Esophagus squamous epithelium (tissue), 5 donors: ENCODE results near the gene SYT9. TPM values are rescaled to one million over a fixed set of nuclear protein-coding genes. Genes with fewer than 3 reads are reported as not detected.

ENCODE experiments used
- DNase-seq: peaks from one replicate; lab custom pipeline; 2025; lab: John Stamatoyannopoulos, UW
- H3K27ac ChIP-seq, 4 donors: fragments of 200-600 bp; sonication (generic); one replicate each; pipeline ENCODE4 v1.5.1; 2016 to 2019; ENCODE audit warnings: mild to moderate bottlenecking in 1 of 4
- H3K27me3 ChIP-seq, 4 donors: fragments of 200-600 bp; sonication (generic); 1 replicate in 3 of 4; 2 replicates in 1 of 4; pipeline versions ENCODE4 v1.5.1 to v1.6.0; 2017 to 2021; ENCODE audit warnings: antibody characterized with exemption in 1 of 4
- H3K36me3 ChIP-seq, 3 donors: fragments of 200-600 bp; sonication (generic); one replicate each; pipeline ENCODE4 v1.5.1; 2016 to 2019
- H3K4me1 ChIP-seq, 3 donors: fragments of 200-600 bp; sonication (generic); one replicate each; pipeline ENCODE4 v1.5.1; 2017 to 2019
- H3K4me3 ChIP-seq, 4 donors: fragments of 200-600 bp; sonication (generic); 1 replicate in 3 of 4; 2 replicates in 1 of 4; pipeline ENCODE4 v1.5.1; 2016 to 2019; ENCODE audit warnings: mild to moderate bottlenecking in 2 of 4, moderate library complexity in 1 of 4
- H3K9me3 ChIP-seq, 3 donors: fragments of 200-600 bp; sonication (generic); one replicate each; pipeline ENCODE4 v1.5.1; 2016 to 2019
- POLR2A ChIP-seq, 4 donors: fragments of 450-650 bp; IDR thresholded peaks; one replicate each; pipeline ENCODE4 v1.6.1; 2017; ENCODE audit warnings: antibody characterized with exemption in 4 of 4, mild to moderate bottlenecking in 4 of 4, moderate library complexity in 3 of 4
- WGBS, 2 donors: methylation state at CpG; one replicate each; pipeline ENCODE4 v1.1.5; 2018; 5-methylcytosine and 5-hydroxymethylcytosine counted together
- intact Hi-C: fragments of 100-400 bp; cut with DNase I; formaldehyde crosslinking; loops from one replicate; pipeline ENCODE4 v1.15.0; 2022
- total RNA-seq, 4 donors: library from RNA; depleted of rRNA; stranded (reverse); fragments of >200 nt; gene quantifications; one replicate each; pipeline ENCODE4 v1.1.0, GENCODE V29; 2016
- TF ChIP-seq, protein P1 (sequence below), 6 experiments: fragments of 450-650 bp in 4 of 6; fragments of 200-600 bp in 2 of 6; sonication (generic) in 2 of 6; IDR thresholded peaks; one replicate each; pipeline ENCODE4 v1.5.1; 2016 to 2019; ENCODE audit warnings: antibody characterized with exemption in 6 of 6, mild to moderate bottlenecking in 4 of 6, moderate library complexity in 4 of 6
- donor health status: DM: yes; HTN: yes; CAD: no.

Gene SYT9
- total RNA-seq, 4 donors from 2014 or later = 0.19 TPM; not detected in 3

GRCh38 chr11:7257724-7258123, 6.0 kb downstream of the SYT9 start:
- Histone ChIP-seq H3K4me3 (no peak overlapping the region), H3K9me3 (no peaks in the 10 kb centered on the region), H3K27me3 (peaks cover 0 to 25% (median 3%) of the 10 kb centered on the region in 4 donors), H3K36me3 (no peaks in the 10 kb centered on the region), H3K27ac (no peak overlapping the region), H3K4me1 (peaks cover 0 to 3% (median 2%) of the 10 kb centered on the region in 3 donors)
- intact Hi-C loops = no loop called here
- no peak for DNase-seq
- 78 to 82% methylated on average over 2 of the region's 2 CpGs for WGBS, 2 donors
- TF ChIP-seq, protein P1, sequence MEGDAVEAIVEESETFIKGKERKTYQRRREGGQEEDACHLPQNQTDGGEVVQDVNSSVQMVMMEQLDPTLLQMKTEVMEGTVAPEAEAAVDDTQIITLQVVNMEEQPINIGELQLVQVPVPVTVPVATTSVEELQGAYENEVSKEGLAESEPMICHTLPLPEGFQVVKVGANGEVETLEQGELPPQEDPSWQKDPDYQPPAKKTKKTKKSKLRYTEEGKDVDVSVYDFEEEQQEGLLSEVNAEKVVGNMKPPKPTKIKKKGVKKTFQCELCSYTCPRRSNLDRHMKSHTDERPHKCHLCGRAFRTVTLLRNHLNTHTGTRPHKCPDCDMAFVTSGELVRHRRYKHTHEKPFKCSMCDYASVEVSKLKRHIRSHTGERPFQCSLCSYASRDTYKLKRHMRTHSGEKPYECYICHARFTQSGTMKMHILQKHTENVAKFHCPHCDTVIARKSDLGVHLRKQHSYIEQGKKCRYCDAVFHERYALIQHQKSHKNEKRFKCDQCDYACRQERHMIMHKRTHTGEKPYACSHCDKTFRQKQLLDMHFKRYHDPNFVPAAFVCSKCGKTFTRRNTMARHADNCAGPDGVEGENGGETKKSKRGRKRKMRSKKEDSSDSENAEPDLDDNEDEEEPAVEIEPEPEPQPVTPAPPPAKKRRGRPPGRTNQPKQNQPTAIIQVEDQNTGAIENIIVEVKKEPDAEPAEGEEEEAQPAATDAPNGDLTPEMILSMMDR (IDR thresholded peaks at IDR 0.05) = no peak
- TF ChIP-seq POLR2A (IDR thresholded peaks at IDR 0.05) = no peak

GRCh38 chr11:7261578-7261977, 9.9 kb downstream of the SYT9 start:
- WGBS, 2 donors = 81% methylated on average over 5 of the region's 5 CpGs

DNA sequence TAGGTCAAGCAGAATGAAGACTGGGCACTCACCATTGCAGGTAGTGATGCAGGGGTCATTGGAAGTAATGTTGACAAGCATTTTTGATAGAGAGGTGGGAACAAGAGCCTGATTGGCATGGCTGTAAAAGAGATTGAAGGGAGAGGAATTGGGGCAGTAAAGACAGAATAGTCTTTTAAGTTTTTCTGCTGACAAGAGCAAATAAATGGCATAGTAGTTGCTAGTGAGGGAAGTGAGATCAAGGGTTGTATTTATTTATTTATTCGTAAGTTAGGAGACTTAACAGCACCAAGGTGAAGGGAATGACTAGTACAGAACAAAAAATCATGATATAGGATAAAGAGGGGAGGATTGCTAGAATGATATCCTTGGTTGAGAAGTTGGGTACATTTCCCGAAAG, 11.0 kb downstream of the SYT9 start:
- no peak for TF ChIP-seq POLR2A (IDR thresholded peaks at IDR 0.05)
- TF ChIP-seq, protein P1 (IDR thresholded peaks at IDR 0.05) = no peak
- intact Hi-C loops = no loop called here
- no peak overlapping the region for H3K4me3 ChIP-seq
- peaks cover 0 to 4% (median 0%) of the 10 kb centered on the region in 4 donors for H3K27me3 ChIP-seq
- DNase-seq = no peak
- H3K36me3 ChIP-seq = no peaks in the 10 kb centered on the region
- H3K27ac ChIP-seq = no peak overlapping the region
- no peaks in the 10 kb centered on the region for H3K9me3 ChIP-seq
- H3K4me1 ChIP-seq = no peaks in the 10 kb centered on the region
- WGBS, 2 donors = 28 to 60% methylated on average over 2 of the region's 2 CpGs

More at GRCh38 chr11:7261578-7261977, 9.9 kb downstream of the SYT9 start:
- H3K4me1 ChIP-seq = no peaks in the 10 kb centered on the region
- H3K27me3 ChIP-seq = peaks cover 0 to 4% (median 0%) of the 10 kb centered on the region in 4 donors
- H3K9me3 ChIP-seq = no peaks in the 10 kb centered on the region
- H3K36me3 ChIP-seq = no peaks in the 10 kb centered on the region
- intact Hi-C loops = no loop called here
- no peak overlapping the region for H3K27ac ChIP-seq
- no peak for DNase-seq
- H3K4me3 ChIP-seq = no peak overlapping the region
- TF ChIP-seq, protein P1 (IDR thresholded peaks at IDR 0.05) = no peak
- no peak for TF ChIP-seq POLR2A (IDR thresholded peaks at IDR 0.05)

DNA sequence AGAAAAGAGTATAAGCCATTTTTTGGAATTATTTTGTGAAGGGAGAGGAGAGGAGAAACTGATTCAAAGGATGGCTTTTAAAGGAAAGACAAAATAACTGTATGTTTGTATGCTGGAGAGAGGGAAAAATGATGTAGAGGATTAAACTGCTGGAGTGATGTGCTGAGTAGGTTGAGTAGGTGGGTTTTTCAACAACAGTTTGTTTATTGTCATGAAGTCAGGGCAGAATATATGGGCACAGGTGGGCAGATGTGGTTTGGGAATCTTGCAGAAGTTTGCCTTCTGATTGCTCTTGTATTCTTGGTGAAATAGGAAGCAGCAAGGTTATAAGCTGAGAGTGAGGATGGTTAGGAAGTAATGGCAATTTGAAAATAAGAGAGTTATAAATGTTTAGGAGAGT, 12.1 kb downstream of the SYT9 start:
- Histone ChIP-seq H3K4me1 (no peaks in the 10 kb centered on the region), H3K27me3 (peaks cover 0 to 4% (median 0%) of the 10 kb centered on the region in 4 donors), H3K9me3 (no peaks in the 10 kb centered on the region)

GRCh38 chr11:7268758-7269157, 17.1 kb downstream of the SYT9 start:
- no peak for DNase-seq
- intact Hi-C loops = no loop called here
- Histone ChIP-seq H3K36me3 (no peaks in the 10 kb centered on the region), H3K27ac (no peak overlapping the region), H3K9me3 (no peaks in the 10 kb centered on the region), H3K4me1 (no peaks in the 10 kb centered on the region), H3K27me3 (no peaks in the 10 kb centered on the region), H3K4me3 (no peak overlapping the region)
- TF ChIP-seq, protein P1 (IDR thresholded peaks at IDR 0.05) = no peak
- TF ChIP-seq POLR2A (IDR thresholded peaks at IDR 0.05) = no peak
- WGBS, 2 donors = 21 to 23% methylated on average over 1 of the region's 1 CpG

More for the DNA sequence above, 12.1 kb downstream of the SYT9 start:
- Histone ChIP-seq H3K27ac (no peak overlapping the region), H3K36me3 (no peaks in the 10 kb centered on the region), H3K4me3 (no peak overlapping the region)
- TF ChIP-seq, protein P1 (IDR thresholded peaks at IDR 0.05) = no peak
- TF ChIP-seq POLR2A (IDR thresholded peaks at IDR 0.05) = no peak
- no peak for DNase-seq
- intact Hi-C loops = no loop called here
